H1 (cell line): ENCODE data around the gene ARHGAP6. TPM values are rescaled to one million over a fixed set of nuclear protein-coding genes. Genes with fewer than 3 reads are reported as not detected.

Experiments
- polyA plus RNA-seq, 7 experiments: library from polyadenylated mRNA; depleted of rRNA in 3 of 7; stranded (reverse) in 5 of 7; unstranded in 2 of 7; fragments of >200 nt in 5 of 7; fragments of 200-250 nt in 2 of 7; gene quantifications; 1 replicate in 5 of 7; 2 replicates in 1 of 7; 4 replicates in 1 of 7; pipeline versions ENCODE4 v1.2.1 to v1.2.3, GENCODE V29; 2011 to 2013; ENCODE audit warnings: missing spikeins in 2 of 7, mixed read lengths in 2 of 7
- total RNA-seq: library from RNA; stranded (reverse); fragmentation: NEBNext Ultra II Directional; extraction: Animal tissue kit (Norgen Biotek cat#: 25700); gene quantifications from 2 replicates; pipeline ENCODE4 v1.2.1, GENCODE V29; 2021
- TF ChIP-seq, protein P1 (sequence below): fragments of 300-600 bp; sonication (generic); IDR thresholded peaks from 2 replicates; pipeline ENCODE4 v1.7.1; 2012; ENCODE audit warnings: low read length, moderate library complexity, mild to moderate bottlenecking, inconsistent platforms; ENCODE audit not compliant: insufficient replicate concordance

The ARHGAP6 gene
- total and polyA plus RNA-seq, 2 of the 8 experiments (the other 6 are each of a cell fraction or from before 2014, with no cell fraction given): 0.35 to 0.82 TPM

DNA sequence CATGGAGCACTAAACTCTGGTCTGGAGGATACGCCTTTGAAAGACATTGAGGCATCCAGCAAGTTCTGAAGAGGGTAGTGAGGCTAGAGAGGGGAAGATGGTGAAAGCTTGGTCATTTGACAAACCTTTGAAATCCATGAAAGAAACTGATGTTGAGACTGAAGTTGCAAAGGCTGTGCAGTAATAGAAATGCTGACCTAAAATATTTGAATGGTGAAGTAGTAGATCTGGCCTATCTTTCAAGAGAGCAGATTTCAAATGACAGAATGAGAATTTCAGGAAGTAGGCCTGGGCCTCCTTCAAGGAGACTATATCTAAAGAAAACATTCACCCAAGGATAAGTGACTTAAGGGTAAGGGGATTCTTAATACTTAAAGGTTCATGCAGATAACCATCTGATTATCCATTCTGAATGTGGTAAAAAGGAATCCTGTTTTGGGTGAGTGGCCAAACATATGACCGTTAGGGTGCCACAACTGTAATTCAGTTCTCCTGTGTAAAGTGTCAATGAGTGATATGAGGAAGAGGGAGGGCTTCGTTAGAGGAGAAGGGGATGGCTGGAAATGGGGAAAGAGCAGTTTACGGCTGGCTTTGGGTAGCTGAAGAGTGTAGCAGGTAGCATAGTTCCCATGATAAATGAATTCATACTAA lies 310.3 kb downstream of the ARHGAP6 start (continued):
- TF ChIP-seq, protein P1, sequence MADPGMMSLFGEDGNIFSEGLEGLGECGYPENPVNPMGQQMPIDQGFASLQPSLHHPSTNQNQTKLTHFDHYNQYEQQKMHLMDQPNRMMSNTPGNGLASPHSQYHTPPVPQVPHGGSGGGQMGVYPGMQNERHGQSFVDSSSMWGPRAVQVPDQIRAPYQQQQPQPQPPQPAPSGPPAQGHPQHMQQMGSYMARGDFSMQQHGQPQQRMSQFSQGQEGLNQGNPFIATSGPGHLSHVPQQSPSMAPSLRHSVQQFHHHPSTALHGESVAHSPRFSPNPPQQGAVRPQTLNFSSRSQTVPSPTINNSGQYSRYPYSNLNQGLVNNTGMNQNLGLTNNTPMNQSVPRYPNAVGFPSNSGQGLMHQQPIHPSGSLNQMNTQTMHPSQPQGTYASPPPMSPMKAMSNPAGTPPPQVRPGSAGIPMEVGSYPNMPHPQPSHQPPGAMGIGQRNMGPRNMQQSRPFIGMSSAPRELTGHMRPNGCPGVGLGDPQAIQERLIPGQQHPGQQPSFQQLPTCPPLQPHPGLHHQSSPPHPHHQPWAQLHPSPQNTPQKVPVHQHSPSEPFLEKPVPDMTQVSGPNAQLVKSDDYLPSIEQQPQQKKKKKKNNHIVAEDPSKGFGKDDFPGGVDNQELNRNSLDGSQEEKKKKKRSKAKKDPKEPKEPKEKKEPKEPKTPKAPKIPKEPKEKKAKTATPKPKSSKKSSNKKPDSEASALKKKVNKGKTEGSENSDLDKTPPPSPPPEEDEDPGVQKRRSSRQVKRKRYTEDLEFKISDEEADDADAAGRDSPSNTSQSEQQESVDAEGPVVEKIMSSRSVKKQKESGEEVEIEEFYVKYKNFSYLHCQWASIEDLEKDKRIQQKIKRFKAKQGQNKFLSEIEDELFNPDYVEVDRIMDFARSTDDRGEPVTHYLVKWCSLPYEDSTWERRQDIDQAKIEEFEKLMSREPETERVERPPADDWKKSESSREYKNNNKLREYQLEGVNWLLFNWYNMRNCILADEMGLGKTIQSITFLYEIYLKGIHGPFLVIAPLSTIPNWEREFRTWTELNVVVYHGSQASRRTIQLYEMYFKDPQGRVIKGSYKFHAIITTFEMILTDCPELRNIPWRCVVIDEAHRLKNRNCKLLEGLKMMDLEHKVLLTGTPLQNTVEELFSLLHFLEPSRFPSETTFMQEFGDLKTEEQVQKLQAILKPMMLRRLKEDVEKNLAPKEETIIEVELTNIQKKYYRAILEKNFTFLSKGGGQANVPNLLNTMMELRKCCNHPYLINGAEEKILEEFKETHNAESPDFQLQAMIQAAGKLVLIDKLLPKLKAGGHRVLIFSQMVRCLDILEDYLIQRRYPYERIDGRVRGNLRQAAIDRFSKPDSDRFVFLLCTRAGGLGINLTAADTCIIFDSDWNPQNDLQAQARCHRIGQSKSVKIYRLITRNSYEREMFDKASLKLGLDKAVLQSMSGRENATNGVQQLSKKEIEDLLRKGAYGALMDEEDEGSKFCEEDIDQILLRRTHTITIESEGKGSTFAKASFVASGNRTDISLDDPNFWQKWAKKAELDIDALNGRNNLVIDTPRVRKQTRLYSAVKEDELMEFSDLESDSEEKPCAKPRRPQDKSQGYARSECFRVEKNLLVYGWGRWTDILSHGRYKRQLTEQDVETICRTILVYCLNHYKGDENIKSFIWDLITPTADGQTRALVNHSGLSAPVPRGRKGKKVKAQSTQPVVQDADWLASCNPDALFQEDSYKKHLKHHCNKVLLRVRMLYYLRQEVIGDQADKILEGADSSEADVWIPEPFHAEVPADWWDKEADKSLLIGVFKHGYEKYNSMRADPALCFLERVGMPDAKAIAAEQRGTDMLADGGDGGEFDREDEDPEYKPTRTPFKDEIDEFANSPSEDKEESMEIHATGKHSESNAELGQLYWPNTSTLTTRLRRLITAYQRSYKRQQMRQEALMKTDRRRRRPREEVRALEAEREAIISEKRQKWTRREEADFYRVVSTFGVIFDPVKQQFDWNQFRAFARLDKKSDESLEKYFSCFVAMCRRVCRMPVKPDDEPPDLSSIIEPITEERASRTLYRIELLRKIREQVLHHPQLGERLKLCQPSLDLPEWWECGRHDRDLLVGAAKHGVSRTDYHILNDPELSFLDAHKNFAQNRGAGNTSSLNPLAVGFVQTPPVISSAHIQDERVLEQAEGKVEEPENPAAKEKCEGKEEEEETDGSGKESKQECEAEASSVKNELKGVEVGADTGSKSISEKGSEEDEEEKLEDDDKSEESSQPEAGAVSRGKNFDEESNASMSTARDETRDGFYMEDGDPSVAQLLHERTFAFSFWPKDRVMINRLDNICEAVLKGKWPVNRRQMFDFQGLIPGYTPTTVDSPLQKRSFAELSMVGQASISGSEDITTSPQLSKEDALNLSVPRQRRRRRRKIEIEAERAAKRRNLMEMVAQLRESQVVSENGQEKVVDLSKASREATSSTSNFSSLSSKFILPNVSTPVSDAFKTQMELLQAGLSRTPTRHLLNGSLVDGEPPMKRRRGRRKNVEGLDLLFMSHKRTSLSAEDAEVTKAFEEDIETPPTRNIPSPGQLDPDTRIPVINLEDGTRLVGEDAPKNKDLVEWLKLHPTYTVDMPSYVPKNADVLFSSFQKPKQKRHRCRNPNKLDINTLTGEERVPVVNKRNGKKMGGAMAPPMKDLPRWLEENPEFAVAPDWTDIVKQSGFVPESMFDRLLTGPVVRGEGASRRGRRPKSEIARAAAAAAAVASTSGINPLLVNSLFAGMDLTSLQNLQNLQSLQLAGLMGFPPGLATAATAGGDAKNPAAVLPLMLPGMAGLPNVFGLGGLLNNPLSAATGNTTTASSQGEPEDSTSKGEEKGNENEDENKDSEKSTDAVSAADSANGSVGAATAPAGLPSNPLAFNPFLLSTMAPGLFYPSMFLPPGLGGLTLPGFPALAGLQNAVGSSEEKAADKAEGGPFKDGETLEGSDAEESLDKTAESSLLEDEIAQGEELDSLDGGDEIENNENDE: no peak
